ENCODE data around the gene ATP5PO.

The ATP5PO gene

GRCh38 chr21:33924766-33925100 is 9.1 kb upstream of the ATP5PO start:
- no peak overlapping the region for H3K4me3 ChIP-seq (ENCODE audit: low read depth, low read length)
- no peak for TF ChIP-seq CTCF (IDR thresholded peaks at IDR 0.05; ENCODE audit: low read depth, low read length)

GRCh38 chr21:33924079-33924765 is 8.6 kb upstream of the ATP5PO start:
- TF ChIP-seq CTCF (IDR thresholded peaks at IDR 0.05; ENCODE audit: low read depth, low read length): peak; percentile 88
- no peak overlapping the region for H3K4me3 ChIP-seq (ENCODE audit: low read depth, low read length)

GRCh38 chr21:33917421-33917820 is 1.8 kb upstream of the ATP5PO start:
- no peak for TF ChIP-seq CTCF (IDR thresholded peaks at IDR 0.05; ENCODE audit: low read depth, low read length)
- H3K4me3 ChIP-seq (ENCODE audit: low read depth, low read length): no peak overlapping the region

- peak overlapping the region; percentile 100 for H3K4me3 ChIP-seq (ENCODE audit: low read depth, low read length)
- no peak for TF ChIP-seq CTCF (IDR thresholded peaks at IDR 0.05; ENCODE audit: low read depth, low read length)
Observed at GRCh38 chr21:33916200-33916567, 580 bp upstream of the ATP5PO start.

DNA sequence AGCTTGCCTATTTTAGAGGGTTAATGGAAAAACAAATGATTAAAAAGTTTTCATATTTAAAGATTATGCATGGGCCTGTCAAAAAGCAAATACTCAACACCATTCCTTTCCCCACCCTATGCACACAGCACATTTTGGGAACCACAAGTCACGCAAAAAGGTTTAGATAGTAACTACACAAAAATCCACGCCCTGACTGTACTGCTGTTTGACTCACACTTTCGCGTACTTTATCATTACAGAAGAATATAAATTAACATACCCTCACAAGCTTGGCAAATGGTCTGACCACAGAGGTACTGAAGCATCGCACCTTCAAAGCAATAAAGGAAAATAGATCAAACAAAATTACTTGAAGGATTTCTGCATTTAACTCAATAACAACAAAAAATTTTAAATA is 1.4 kb downstream of the ATP5PO start:
- TF ChIP-seq CTCF (IDR thresholded peaks at IDR 0.05; ENCODE audit: low read depth, low read length): no peak
- no peak overlapping the region for H3K4me3 ChIP-seq (ENCODE audit: low read depth, low read length)

DNA sequence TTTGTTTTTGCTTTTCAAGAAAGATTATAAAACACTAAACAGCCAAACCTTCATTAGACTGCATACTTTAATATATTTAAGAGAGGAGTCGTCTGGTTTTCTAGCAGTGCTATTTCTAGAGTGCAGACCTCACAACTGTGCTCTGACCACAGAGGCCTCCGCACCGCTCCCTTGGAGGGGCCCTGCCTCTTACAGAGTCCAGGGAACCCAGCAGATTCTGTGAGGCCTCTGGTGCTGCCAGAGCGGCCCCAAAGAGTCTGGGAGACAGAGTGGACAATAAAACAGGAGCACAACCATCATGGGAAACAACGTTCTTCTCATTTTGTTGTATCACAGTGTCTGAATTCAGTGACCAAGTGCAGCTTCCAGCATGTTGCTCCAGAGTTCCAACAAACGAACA is 5.8 kb downstream of the ATP5PO start:
- TF ChIP-seq CTCF (IDR thresholded peaks at IDR 0.05; ENCODE audit: low read depth, low read length): no peak
- no peak overlapping the region for H3K4me3 ChIP-seq (ENCODE audit: low read depth, low read length)

- no peak for TF ChIP-seq CTCF (IDR thresholded peaks at IDR 0.05; ENCODE audit: low read depth, low read length)
- no peak overlapping the region for H3K4me3 ChIP-seq (ENCODE audit: low read depth, low read length)
Observed at GRCh38 chr21:33908760-33909159, 6.8 kb downstream of the ATP5PO start.

All from WI38 (cell line).